IMR-90 (cell line): ENCODE results near the gene ZDHHC14. TPM values are rescaled to one million over a fixed set of nuclear protein-coding genes. Genes with fewer than 3 reads are reported as not detected.

Experiments
- ATAC-seq: fragments of 200-7000 bp; cut with Tn5 transposase; 2 replicates; pipeline ENCODE4 v1.9.1; 2020; ENCODE audit warnings: low read depth, mild to moderate bottlenecking, moderate library complexity
- BruUV-seq: library from RNA; stranded (reverse); fragments of 400-500 nt; replicated peaks from 2 replicates; lab custom pipeline; 2021; lab: Mats Ljungman, UMichigan
- CTCF ChIA-PET: fragments of 300-600 bp; formaldehyde crosslinking; extraction: SDS; loops from one replicate; lab custom pipeline; 2021; ENCODE audit warnings: antibody characterized with exemption; lab: Yijun Ruan, JAX
- POLR2A ChIA-PET: fragments of 300-600 bp; sonication (Branson Sonifier 250); formaldehyde crosslinking; loops from one replicate; lab custom pipeline; 2022; ENCODE audit warnings: antibody characterized with exemption; ENCODE audit not compliant: unreplicated experiment; lab: Charles Lee
- DNase-seq: peaks from one replicate; pipeline ENCODE4 v3.0.0; 2013
- H2AFZ ChIP-seq: replicated peaks from 2 replicates; pipeline ENCODE3; 2013; ENCODE audit warnings: low read length, mild to moderate bottlenecking; ENCODE audit not compliant: poor library complexity
- H2AK5ac ChIP-seq: 2 replicates; pipeline ENCODE4 v1.6.1; 2013; ENCODE audit warnings: low read depth, low read length, inconsistent platforms
- H2AK9ac ChIP-seq: replicated peaks from 2 replicates; pipeline ENCODE3; 2013; ENCODE audit warnings: mild to moderate bottlenecking, low read depth, low read length, moderate library complexity; ENCODE audit not compliant: poor library complexity
- H2BK120ac ChIP-seq: 2 replicates; pipeline ENCODE4 v1.6.1; 2013; ENCODE audit warnings: low read depth, low read length, inconsistent platforms
- H2BK15ac ChIP-seq: 3 replicates; pipeline ENCODE4 v1.6.1; 2013; ENCODE audit warnings: low read depth, low read length, inconsistent platforms
- H2BK20ac ChIP-seq: 2 replicates; pipeline ENCODE4 v1.6.1; 2013; ENCODE audit warnings: low read depth, mild to moderate bottlenecking, inconsistent platforms, low read length, moderate library complexity
- H2BK5ac ChIP-seq: 2 replicates; pipeline ENCODE4 v1.6.1; 2013; ENCODE audit warnings: mild to moderate bottlenecking, low read depth, low read length, inconsistent platforms; ENCODE audit not compliant: poor library complexity, severe bottlenecking
- H3K14ac ChIP-seq: replicated peaks from 2 replicates; pipeline ENCODE4 v1.6.1; 2013; ENCODE audit warnings: low read depth, low read length, inconsistent platforms
- H3K18ac ChIP-seq: 2 replicates; pipeline ENCODE4 v1.6.1; 2013; ENCODE audit warnings: low read depth, low read length, control low read depth
- H3K23ac ChIP-seq: 2 replicates; pipeline ENCODE4 v1.6.1; 2013; ENCODE audit warnings: low read depth, low read length, inconsistent platforms
- H3K27ac ChIP-seq: 2 replicates; pipeline ENCODE4 v1.5.1; 2013; ENCODE audit warnings: mild to moderate bottlenecking, control low read depth, low read length; ENCODE audit not compliant: insufficient read depth
- H3K27me3 ChIP-seq: 2 replicates; pipeline ENCODE4 v1.6.1; 2013; ENCODE audit warnings: low read length; ENCODE audit not compliant: control insufficient read depth, insufficient read depth
- H3K36me3 ChIP-seq: 2 replicates; pipeline ENCODE4 v1.6.1; 2013; ENCODE audit warnings: low read length, mixed read lengths; ENCODE audit not compliant: control insufficient read depth, insufficient read depth
- H3K4ac ChIP-seq: 2 replicates; pipeline ENCODE4 v1.6.1; 2013; ENCODE audit warnings: low read depth, low read length, inconsistent platforms
- H3K4me1 ChIP-seq: 2 replicates; pipeline ENCODE4 v1.6.1; 2013; ENCODE audit warnings: low read length, mixed read lengths; ENCODE audit not compliant: control insufficient read depth, insufficient read depth
- H3K4me2 ChIP-seq: 2 replicates; pipeline ENCODE4 v1.6.1; 2013; ENCODE audit warnings: low read depth, mild to moderate bottlenecking, control low read depth, low read length, moderate library complexity
- H3K4me3 ChIP-seq: 2 replicates; pipeline ENCODE4 v1.5.1; 2013; ENCODE audit warnings: low read depth, mild to moderate bottlenecking, control low read depth, low read length, moderate library complexity; ENCODE audit not compliant: insufficient read depth
- H3K56ac ChIP-seq: 2 replicates; pipeline ENCODE4 v1.6.1; 2013; ENCODE audit warnings: low read length, inconsistent platforms; ENCODE audit not compliant: insufficient read depth; ENCODE audit errors: extremely low read depth
- H3K79me1 ChIP-seq, 2 experiments: 2 replicates each; pipeline ENCODE4 v1.6.1; 2013; ENCODE audit warnings: low read length in 2 of 2, inconsistent platforms in 1 of 2, low read depth in 1 of 2
- H3K9ac ChIP-seq: 2 replicates; pipeline ENCODE4 v1.6.1; 2013; ENCODE audit warnings: low read depth, low read length, control low read depth
- H3K9me1 ChIP-seq: 2 replicates; pipeline ENCODE4 v1.6.1; 2013; ENCODE audit warnings: low read length, inconsistent platforms; ENCODE audit not compliant: insufficient read depth
- H3K9me3 ChIP-seq: 2 replicates; pipeline ENCODE4 v1.6.1; 2013; ENCODE audit warnings: low read length; ENCODE audit not compliant: control insufficient read depth, insufficient read depth
- H4K20me1 ChIP-seq: 2 replicates; pipeline ENCODE4 v1.6.1; 2013; ENCODE audit warnings: low read length, inconsistent platforms; ENCODE audit not compliant: insufficient read depth
- H4K5ac ChIP-seq: 2 replicates; pipeline ENCODE4 v1.6.1; 2013; ENCODE audit warnings: mild to moderate bottlenecking, low read depth, low read length, control low read depth
- H4K8ac ChIP-seq, 2 experiments: 2 replicates each; pipeline ENCODE4 v1.6.1; 2013; ENCODE audit warnings: low read depth in 2 of 2, low read length in 2 of 2, control low read depth in 1 of 2, inconsistent platforms in 1 of 2
- H4K91ac ChIP-seq: 2 replicates; pipeline ENCODE4 v1.6.1; 2013; ENCODE audit warnings: low read depth, low read length, inconsistent platforms; ENCODE audit not compliant: insufficient read depth
- CHD1 ChIP-seq: IDR thresholded peaks from 2 replicates; pipeline ENCODE4 v1.6.1; 2012; ENCODE audit warnings: low read depth, low read length, improper control_type of control experiment
- RFX5 ChIP-seq: IDR thresholded peaks from 2 replicates; pipeline ENCODE4 v1.8.0; 2012; ENCODE audit warnings: low read depth, mild to moderate bottlenecking, low read length, moderate library complexity
- WGBS, 2 experiments: methylation state at CpG; one replicate each; pipeline versions ENCODE4 v1.1.5 to v1.1.7; 2013; ENCODE audit warnings: missing lambda C conversion rate in 2 of 2; ENCODE audit not compliant: insufficient read length in 1 of 2; ENCODE audit errors: extremely low coverage in 2 of 2; 5-methylcytosine and 5-hydroxymethylcytosine counted together
- dilution Hi-C: fragments of 300-500 bp; cut with HindIII; formaldehyde crosslinking; loops from one replicate; pipeline ENCODE4 v1.14.3; 2018; ENCODE audit warnings: low sequenced_read_pairs; ENCODE audit not compliant: unreplicated experiment
- in situ Hi-C: fragments of 300-500 bp; cut with MboI; formaldehyde crosslinking; loops from 3 replicates; pipeline ENCODE4 v1.14.3; 2019; ENCODE audit warnings: low sequenced_read_pairs, inconsistent platforms, mixed read lengths
- intact Hi-C: fragments of 100-400 bp; cut with micrococcal nuclease; formaldehyde crosslinking; loops from 2 replicates; pipeline ENCODE4 v1.10.0; 2022
- polyA plus RNA-seq, 3 experiments: library from polyadenylated mRNA; depleted of rRNA; stranded (reverse); fragments of >200 nt; gene quantifications; 2 replicates each; pipeline ENCODE4 v1.2.3, GENCODE V29; 2012; ENCODE audit warnings: low replicate concordance in 1 of 3
- total RNA-seq: library from RNA; depleted of rRNA; stranded (reverse); fragments of >200 nt; gene quantifications from 2 replicates; pipeline ENCODE4 v1.2.3, GENCODE V29; 2012
- TF ChIP-seq, protein P1 (sequence below): fragments of 150-350 bp; IDR thresholded peaks from 2 replicates; pipeline ENCODE4 v1.6.1; 2016; ENCODE audit warnings: low read depth, mild to moderate bottlenecking, low read length, moderate library complexity, borderline replicate concordance

Gene ZDHHC14
- total and polyA plus RNA-seq, 2 of the 4 experiments (the other 2 are of a cell fraction), result 0.90 to 2.0 TPM

DNA sequence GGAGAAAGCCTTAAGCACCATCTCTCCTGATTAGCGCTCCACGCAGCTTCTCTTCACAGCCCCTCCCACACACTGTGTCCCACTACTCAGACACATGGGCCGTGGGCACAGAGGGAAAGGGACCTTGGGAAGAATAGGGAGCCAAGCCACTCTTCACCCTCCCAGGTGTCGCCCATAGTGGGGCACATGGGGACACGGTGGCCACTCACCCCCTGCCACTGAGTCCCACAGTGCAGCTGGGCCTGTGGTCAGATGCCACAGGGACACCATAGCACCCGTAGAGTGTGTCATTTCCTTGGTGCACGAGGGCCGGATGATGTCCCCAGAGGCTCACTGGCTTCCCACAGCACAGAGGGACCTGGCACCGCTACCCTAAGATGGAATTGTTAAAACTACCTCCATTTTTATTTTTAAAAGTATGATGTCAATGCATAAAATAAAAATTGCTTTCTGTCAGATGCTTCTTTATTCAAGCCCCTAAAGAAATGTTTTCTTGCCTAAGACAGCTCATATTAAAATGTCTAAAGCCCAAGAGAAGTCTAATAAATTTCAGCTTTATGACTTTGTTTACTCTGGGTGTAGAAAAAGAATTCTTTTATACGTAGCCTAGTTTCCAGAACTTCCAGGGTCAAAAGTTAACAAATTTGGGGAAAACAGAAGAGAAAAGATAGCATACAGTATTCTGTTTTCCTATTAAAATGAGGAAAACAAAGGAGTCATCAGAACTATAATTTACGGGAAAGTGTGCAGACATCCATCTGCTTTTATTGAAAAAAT, 251.0 kb downstream of the ZDHHC14 start:
- WGBS, 2 experiments, result 83% methylated on average over 1 of the region's 11 CpGs; no CpG with 5 or more reads in 1 of the 2 experiments
- TF ChIP-seq, protein P1, sequence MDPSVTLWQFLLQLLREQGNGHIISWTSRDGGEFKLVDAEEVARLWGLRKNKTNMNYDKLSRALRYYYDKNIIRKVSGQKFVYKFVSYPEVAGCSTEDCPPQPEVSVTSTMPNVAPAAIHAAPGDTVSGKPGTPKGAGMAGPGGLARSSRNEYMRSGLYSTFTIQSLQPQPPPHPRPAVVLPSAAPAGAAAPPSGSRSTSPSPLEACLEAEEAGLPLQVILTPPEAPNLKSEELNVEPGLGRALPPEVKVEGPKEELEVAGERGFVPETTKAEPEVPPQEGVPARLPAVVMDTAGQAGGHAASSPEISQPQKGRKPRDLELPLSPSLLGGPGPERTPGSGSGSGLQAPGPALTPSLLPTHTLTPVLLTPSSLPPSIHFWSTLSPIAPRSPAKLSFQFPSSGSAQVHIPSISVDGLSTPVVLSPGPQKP, result no peak
- TF ChIP-seq CHD1 (no peak), RFX5 (no peak)
- Histone ChIP-seq H2AK9ac (no peak overlapping the region), H4K5ac (no peak overlapping the region), H3K9me1 (peaks cover 4% of the 10 kb centered on the region; the same call in 1 of the 2 replicates), H4K91ac (no peak overlapping the region), H2BK20ac (no peak overlapping the region), H3K14ac (no peak overlapping the region), H3K9ac (no peak overlapping the region), H3K4ac (no peak overlapping the region), H2BK15ac (no peak overlapping the region), H3K9me3 (no peaks in the 10 kb centered on the region), H2AK5ac (no peak overlapping the region), H3K56ac (no peak overlapping the region), H2BK120ac (no peak overlapping the region), H2BK5ac (no peak overlapping the region), H3K4me2 (no peak overlapping the region), H3K4me1 (peaks cover 2% of the 10 kb centered on the region; the same call in 1 of the 2 replicates), H3K23ac (no peak overlapping the region), H3K79me1 (no peaks in the 10 kb centered on the region), H3K27me3 (no peaks in the 10 kb centered on the region), H4K20me1 (no peaks in the 10 kb centered on the region), H3K36me3 (no peaks in the 10 kb centered on the region), H2AFZ (no peak overlapping the region), H3K27ac (no peak overlapping the region), H3K4me3 (no peak overlapping the region), H3K18ac (no peak overlapping the region), H4K8ac (no peak overlapping the region)
- ATAC-seq (no peak), DNase-seq (no peak)
- in situ Hi-C loops (no loop called here), dilution Hi-C loops (no loop called here), intact Hi-C loops (no loop called here)
- CTCF ChIA-PET, result interaction anchor here (0.5 kb wide), 1 partner anchor 255 kb away, joined by 3 read pairs; no protein-coding TSS in a partner anchor
- POLR2A ChIA-PET, result no interaction called here
- no TSS peak for BruUV-seq
